Stimulated activated CD8-positive, alpha-beta memory T cell treated with anti-CD3 and anti-CD28 coated beads, Interleukin-12 subunit alpha, Interleukin-12 subunit beta, amount 100 ng/mL, for 1 hour (primary cell): ENCODE measurements around the gene DDOST.

Experiments
- DNase-seq: peaks from one replicate; pipeline ENCODE4 v3.0.0-alpha.2; 2020; ENCODE audit warnings: low read depth

The DDOST gene

GRCh38 chr1:20660363-20660762, 806 bp downstream of the DDOST start:
- no peak for DNase-seq

- DNase-seq: no peak
Measured at GRCh38 chr1:20658166-20658915, 2.8 kb downstream of the DDOST start.

- no peak for DNase-seq
Measured at GRCh38 chr1:20657024-20657423, 4.1 kb downstream of the DDOST start.

- DNase-seq: no peak
Measured at GRCh38 chr1:20654104-20654690, 7.0 kb downstream of the DDOST start.

- no peak for DNase-seq
Measured at GRCh38 chr1:20652300-20652699, 8.9 kb downstream of the DDOST start.

GRCh38 chr1:20648946-20649345, 12.2 kb downstream of the DDOST start:
- no peak for DNase-seq

- DNase-seq: no peak
Measured at GRCh38 chr1:20648438-20648837, 12.7 kb downstream of the DDOST start.

- no peak for DNase-seq
Measured at GRCh38 chr1:20645414-20645813, 15.8 kb downstream of the DDOST start.

GRCh38 chr1:20644416-20644815, 16.8 kb downstream of the DDOST start:
- no peak for DNase-seq

GRCh38 chr1:20643080-20643479, 18.1 kb downstream of the DDOST start:
- no peak for DNase-seq

- DNase-seq: no peak
Measured at GRCh38 chr1:20641975-20642374, 19.2 kb downstream of the DDOST start.

- DNase-seq: peak; percentile 30
Measured at GRCh38 chr1:20640183-20640597, 21.0 kb downstream of the DDOST start.

GRCh38 chr1:20636785-20637347, 24.3 kb downstream of the DDOST start:
- DNase-seq: no peak

- DNase-seq: no peak
Measured at GRCh38 chr1:20634594-20635084, 26.5 kb downstream of the DDOST start.

- DNase-seq: no peak
Measured at GRCh38 chr1:20634065-20634593, 27.0 kb downstream of the DDOST start.

- peak; percentile 75 for DNase-seq
Measured at GRCh38 chr1:20633190-20634064, 27.7 kb downstream of the DDOST start, which contains the start of gene PINK1. TSS of gene PINK1 (plus strand) at chr1:20633458. CDS start at chr1:20633549, 91 bp downstream.

- no peak for DNase-seq
Measured at GRCh38 chr1:20632386-20632785, 28.8 kb downstream of the DDOST start.

GRCh38 chr1:20630729-20631128, 30.4 kb downstream of the DDOST start:
- DNase-seq: no peak

- DNase-seq: no peak
Measured at GRCh38 chr1:20626524-20626923, 34.6 kb downstream of the DDOST start.

GRCh38 chr1:20626098-20626427, 35.1 kb downstream of the DDOST start:
- no peak for DNase-seq

GRCh38 chr1:20625176-20626097, 35.7 kb downstream of the DDOST start:
- DNase-seq: no peak
